HepG2 (cell line): Measurements from ENCODE around the gene POTEF.
"Not testable (repeated sequence)": the region's sequence is repeated elsewhere in the genome, so short reads cannot be mapped to it uniquely, and the experiment has no call there.

Experiments
- BRCA1 ChIP-seq: sonication (generic); formaldehyde crosslinking; IDR thresholded peaks from 2 replicates; pipeline ENCODE4 v1.4.0; 2020; ENCODE audit warnings: missing genetic modification reagents
- DR1 ChIP-seq: sonication (generic); formaldehyde crosslinking; IDR thresholded peaks from 2 replicates; pipeline ENCODE4 v1.8.0; 2021; ENCODE audit warnings: mild to moderate bottlenecking, missing genetic modification reagents, inconsistent platforms
- MYC ChIP-seq: sonication (generic); formaldehyde crosslinking; IDR thresholded peaks from 2 replicates; pipeline ENCODE4 v1.9.0; 2021; ENCODE audit warnings: missing genetic modification reagents, borderline replicate concordance
- POLR2A ChIP-seq, 2 experiments: IDR thresholded peaks; 2 replicates each; pipeline ENCODE4 v1.6.1; 2011; ENCODE audit warnings: low read depth in 2 of 2, low read length in 2 of 2, mild to moderate bottlenecking in 1 of 2, moderate library complexity in 1 of 2; ENCODE audit not compliant: insufficient read depth in 1 of 2
- REST ChIP-seq, 2 experiments: IDR thresholded peaks; 2 replicates each; pipeline ENCODE4 v1.6.1; 2011 to 2012; ENCODE audit warnings: low read length in 2 of 2, borderline replicate concordance in 1 of 2, low read depth in 1 of 2, mild to moderate bottlenecking in 1 of 2, moderate library complexity in 1 of 2
- SIN3A ChIP-seq: IDR thresholded peaks from 2 replicates; pipeline ENCODE4 v1.6.1; 2011; ENCODE audit warnings: low read depth, mild to moderate bottlenecking, control low read depth, low read length, borderline replicate concordance
- TBL1XR1 ChIP-seq: fragments of 150-350 bp; IDR thresholded peaks from 2 replicates; pipeline ENCODE4 v1.6.1; 2014; ENCODE audit warnings: borderline replicate concordance, low read length; ENCODE audit not compliant: partially characterized antibody
- ZFP90 ChIP-seq: sonication (generic); formaldehyde crosslinking; IDR thresholded peaks from 2 replicates; pipeline ENCODE4 v1.8.0; 2022; ENCODE audit warnings: missing genetic modification reagents, mild to moderate bottlenecking, inconsistent platforms, borderline replicate concordance
- ZNF232 ChIP-seq: sonication (generic); formaldehyde crosslinking; IDR thresholded peaks from 2 replicates; pipeline ENCODE4 v1.4.0; 2020; ENCODE audit warnings: missing genetic modification reagents, borderline replicate concordance

GRCh38 chr2:130174866-130175265, 45.8 kb upstream of the POTEF start:
- TF ChIP-seq REST (IDR thresholded peaks at IDR 0.05; ENCODE audit: borderline replicate concordance in 1 of 2, low read depth in 1 of 2, low read length in 2 of 2); TBL1XR1; POLR2A (IDR thresholded peaks at IDR 0.05; ENCODE audit: insufficient read depth in 1 of 2, low read depth in 2 of 2, low read length in 2 of 2); MYC (CRISPR knock-in tag); BRCA1 (CRISPR knock-in tag); ZNF232 (CRISPR knock-in tag); DR1 (CRISPR knock-in tag); SIN3A; ZFP90: not testable (repeated sequence)
